ENCODE measurements around the gene MARCO. TPM values are rescaled to one million over a fixed set of nuclear protein-coding genes. Genes with fewer than 3 reads are reported as not detected.

The MARCO gene
- total and polyA plus RNA-seq, 2 donors (not counting 1 experiment from before 2014, with no cell fraction given), result 0.04 TPM; not detected in 1

DNA sequence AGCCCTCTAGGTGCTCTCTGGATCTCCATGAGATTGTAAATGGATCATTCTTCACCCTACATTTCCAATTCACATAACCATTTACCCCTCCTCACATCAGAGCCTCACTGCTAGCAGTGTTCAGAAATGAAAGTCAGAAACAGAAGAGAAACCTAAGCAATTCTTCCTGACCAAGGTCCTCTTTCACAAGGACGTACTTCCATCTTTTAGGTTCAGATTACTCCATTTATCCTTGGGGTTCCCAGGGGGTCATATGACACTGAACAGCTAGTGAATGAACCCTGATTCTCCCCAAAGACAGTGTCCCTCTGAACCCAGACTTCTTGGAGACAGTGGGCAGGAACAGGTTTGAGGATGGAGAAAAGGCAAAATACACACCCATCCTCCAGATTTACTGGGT lies 12.9 kb upstream of the MARCO start:
- H3K4me2 ChIP-seq (replicated peaks; ENCODE audit: low read depth, low read length, poor library complexity, severe bottlenecking), result no peak overlapping the region
- H3K27ac Mint-ChIP-seq, result no peak overlapping the region
- intact Hi-C loops (cut with micrococcal nuclease), result no loop called here

DNA sequence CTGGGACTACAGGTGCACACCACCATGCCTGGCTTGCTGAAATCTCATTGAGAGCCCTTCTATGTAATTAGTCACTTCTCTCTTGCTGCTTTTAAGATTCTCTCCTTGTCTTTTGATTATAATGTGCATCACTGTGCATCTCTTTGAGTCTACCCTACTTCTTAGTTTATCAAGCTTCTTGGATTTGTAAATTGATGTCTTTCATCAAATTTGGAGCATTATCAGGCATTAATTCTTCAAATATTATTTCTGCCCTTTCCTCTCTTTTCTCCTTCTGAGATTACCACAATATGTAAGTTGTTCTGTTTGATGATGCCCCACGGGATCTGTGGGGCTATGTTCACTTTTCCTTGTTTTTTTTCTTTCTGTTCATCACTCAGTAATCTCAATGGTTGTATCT lies 9.0 kb upstream of the MARCO start:
- Mint-ChIP-seq H3K27ac (no peak overlapping the region), H3K27me3 (no peaks in the 10 kb centered on the region), H3K9me3 (ENCODE audit: insufficient read depth) (peaks cover 2% of the 10 kb centered on the region), H3K4me3 (no peak overlapping the region), H3K4me1 (no peaks in the 10 kb centered on the region)
- CTCF ChIA-PET, result no interaction called here
- ATAC-seq (ENCODE audit: low read depth), result no peak
- Histone ChIP-seq H3K4me1 (ENCODE audit: control insufficient read depth in 2 of 2, insufficient read depth in 2 of 2, low read length in 2 of 2) (no peaks in the 10 kb centered on the region), H2AFZ (ENCODE audit: insufficient read depth, low read depth, low read length, poor library complexity, severe bottlenecking) (no peak overlapping the region), H3K4me3 (ENCODE audit: control extremely low read depth in 1 of 5, extremely low read depth in 1 of 5, insufficient read depth in 1 of 5, low read depth in 2 of 5, low read length in 4 of 5) (no peak overlapping the region), H3K27ac (ENCODE audit: low read length in 2 of 2) (no peak overlapping the region), H3K4me2 (replicated peaks; ENCODE audit: low read depth, low read length, poor library complexity, severe bottlenecking) (no peak overlapping the region), H3K9me3 (ENCODE audit: control extremely low read depth in 1 of 3, control insufficient read depth in 2 of 3, insufficient read depth in 1 of 3, low read length in 2 of 3) (peaks cover 1 to 11% (median 4%) of the 10 kb centered on the region in 3 donors), H4K20me1 (ENCODE audit: control insufficient read depth, insufficient read depth, low read length, poor library complexity, severe bottlenecking) (no peaks in the 10 kb centered on the region), H3K9ac (ENCODE audit: low read length) (no peak overlapping the region), H3K36me3 (replicated peaks in 1 of 2; ENCODE audit: control extremely low read depth in 1 of 2, control insufficient read depth in 1 of 2, extremely low read depth in 1 of 2, insufficient read depth in 2 of 2, low read length in 1 of 2) (no peaks in the 10 kb centered on the region), H3K79me2 (ENCODE audit: control insufficient read depth, insufficient read depth, low read length) (no peaks in the 10 kb centered on the region), H3K27me3 (replicated peaks in 1 of 4; ENCODE audit: control extremely low read depth in 1 of 4, control insufficient read depth in 3 of 4, insufficient read depth in 4 of 4, low read length in 3 of 4) (no peaks in the 10 kb centered on the region)
- no CpG with 5 or more reads among the region's 1 CpG for WGBS (ENCODE audit: insufficient coverage)
- TF ChIP-seq, protein P1, sequence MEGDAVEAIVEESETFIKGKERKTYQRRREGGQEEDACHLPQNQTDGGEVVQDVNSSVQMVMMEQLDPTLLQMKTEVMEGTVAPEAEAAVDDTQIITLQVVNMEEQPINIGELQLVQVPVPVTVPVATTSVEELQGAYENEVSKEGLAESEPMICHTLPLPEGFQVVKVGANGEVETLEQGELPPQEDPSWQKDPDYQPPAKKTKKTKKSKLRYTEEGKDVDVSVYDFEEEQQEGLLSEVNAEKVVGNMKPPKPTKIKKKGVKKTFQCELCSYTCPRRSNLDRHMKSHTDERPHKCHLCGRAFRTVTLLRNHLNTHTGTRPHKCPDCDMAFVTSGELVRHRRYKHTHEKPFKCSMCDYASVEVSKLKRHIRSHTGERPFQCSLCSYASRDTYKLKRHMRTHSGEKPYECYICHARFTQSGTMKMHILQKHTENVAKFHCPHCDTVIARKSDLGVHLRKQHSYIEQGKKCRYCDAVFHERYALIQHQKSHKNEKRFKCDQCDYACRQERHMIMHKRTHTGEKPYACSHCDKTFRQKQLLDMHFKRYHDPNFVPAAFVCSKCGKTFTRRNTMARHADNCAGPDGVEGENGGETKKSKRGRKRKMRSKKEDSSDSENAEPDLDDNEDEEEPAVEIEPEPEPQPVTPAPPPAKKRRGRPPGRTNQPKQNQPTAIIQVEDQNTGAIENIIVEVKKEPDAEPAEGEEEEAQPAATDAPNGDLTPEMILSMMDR (IDR thresholded peaks at IDR 0.05), result no peak
- no peak for TF ChIP-seq EZH2 (IDR thresholded peaks at IDR 0.05; ENCODE audit: borderline replicate concordance, insufficient read depth, low read depth, low read length, poor library complexity, severe bottlenecking)
- POLR2A ChIA-PET, result no interaction called here
- intact Hi-C loops (cut with micrococcal nuclease), result no loop called here
- DNase-seq, result no peak

More for the DNA sequence above, 12.9 kb upstream of the MARCO start:
- Mint-ChIP-seq H3K27me3 (peaks cover 2% of the 10 kb centered on the region), H3K4me3 (no peak overlapping the region), H3K9me3 (ENCODE audit: insufficient read depth) (peaks cover 2% of the 10 kb centered on the region), H3K4me1 (no peaks in the 10 kb centered on the region)
- Histone ChIP-seq H3K4me3 (ENCODE audit: control extremely low read depth in 1 of 5, extremely low read depth in 1 of 5, insufficient read depth in 1 of 5, low read depth in 2 of 5, low read length in 4 of 5) (no peak overlapping the region), H3K4me1 (ENCODE audit: control insufficient read depth in 2 of 2, insufficient read depth in 2 of 2, low read length in 2 of 2) (no peaks in the 10 kb centered on the region), H3K79me2 (ENCODE audit: control insufficient read depth, insufficient read depth, low read length) (no peaks in the 10 kb centered on the region), H3K9ac (ENCODE audit: low read length) (no peak overlapping the region), H3K27ac (ENCODE audit: low read length in 2 of 2) (no peak overlapping the region), H2AFZ (ENCODE audit: insufficient read depth, low read depth, low read length, poor library complexity, severe bottlenecking) (no peak overlapping the region), H3K9me3 (ENCODE audit: control extremely low read depth in 1 of 3, control insufficient read depth in 2 of 3, insufficient read depth in 1 of 3, low read length in 2 of 3) (peaks cover 1 to 11% (median 4%) of the 10 kb centered on the region in 3 donors), H4K20me1 (ENCODE audit: control insufficient read depth, insufficient read depth, low read length, poor library complexity, severe bottlenecking) (no peaks in the 10 kb centered on the region), H3K27me3 (replicated peaks in 1 of 4; ENCODE audit: control extremely low read depth in 1 of 4, control insufficient read depth in 3 of 4, insufficient read depth in 4 of 4, low read length in 3 of 4) (peaks cover 0 to 4% (median 2%) of the 10 kb centered on the region in 4 experiments), H3K36me3 (replicated peaks in 1 of 2; ENCODE audit: control extremely low read depth in 1 of 2, control insufficient read depth in 1 of 2, extremely low read depth in 1 of 2, insufficient read depth in 2 of 2, low read length in 1 of 2) (no peaks in the 10 kb centered on the region)
- ATAC-seq (ENCODE audit: low read depth), result no peak
- WGBS (ENCODE audit: insufficient coverage), result 78% methylated on average over 1 of the region's 1 CpG
- CTCF ChIA-PET, result no interaction called here
- POLR2A ChIA-PET, result no interaction called here
- DNase-seq, result no peak
- TF ChIP-seq, protein P1 (IDR thresholded peaks at IDR 0.05), result no peak
- no peak for TF ChIP-seq EZH2 (IDR thresholded peaks at IDR 0.05; ENCODE audit: borderline replicate concordance, insufficient read depth, low read depth, low read length, poor library complexity, severe bottlenecking)

Measured in B cell (primary cell).